Mammary epithelial cell (primary cell): ENCODE measurements around the gene TCF7L1.

Experiments used
- EZH2 ChIP-seq: IDR thresholded peaks from 2 replicates; pipeline ENCODE4 v1.6.1; 2012; ENCODE audit warnings: low read length, inconsistent platforms, borderline replicate concordance
- TF ChIP-seq, protein P1 (sequence below), 2 donors: IDR thresholded peaks in 1 of 2; conservative IDR thresholded peaks in 1 of 2; 2 replicates each; pipeline ENCODE4 v1.5.1; 2011 to 2012; ENCODE audit warnings: inconsistent platforms in 2 of 2, low read length in 2 of 2, mild to moderate bottlenecking in 2 of 2, control low read depth in 1 of 2, low read depth in 1 of 2; ENCODE audit not compliant: insufficient read depth in 1 of 2; ENCODE audit errors: extremely low read depth in 1 of 2

- TF ChIP-seq, protein P1, sequence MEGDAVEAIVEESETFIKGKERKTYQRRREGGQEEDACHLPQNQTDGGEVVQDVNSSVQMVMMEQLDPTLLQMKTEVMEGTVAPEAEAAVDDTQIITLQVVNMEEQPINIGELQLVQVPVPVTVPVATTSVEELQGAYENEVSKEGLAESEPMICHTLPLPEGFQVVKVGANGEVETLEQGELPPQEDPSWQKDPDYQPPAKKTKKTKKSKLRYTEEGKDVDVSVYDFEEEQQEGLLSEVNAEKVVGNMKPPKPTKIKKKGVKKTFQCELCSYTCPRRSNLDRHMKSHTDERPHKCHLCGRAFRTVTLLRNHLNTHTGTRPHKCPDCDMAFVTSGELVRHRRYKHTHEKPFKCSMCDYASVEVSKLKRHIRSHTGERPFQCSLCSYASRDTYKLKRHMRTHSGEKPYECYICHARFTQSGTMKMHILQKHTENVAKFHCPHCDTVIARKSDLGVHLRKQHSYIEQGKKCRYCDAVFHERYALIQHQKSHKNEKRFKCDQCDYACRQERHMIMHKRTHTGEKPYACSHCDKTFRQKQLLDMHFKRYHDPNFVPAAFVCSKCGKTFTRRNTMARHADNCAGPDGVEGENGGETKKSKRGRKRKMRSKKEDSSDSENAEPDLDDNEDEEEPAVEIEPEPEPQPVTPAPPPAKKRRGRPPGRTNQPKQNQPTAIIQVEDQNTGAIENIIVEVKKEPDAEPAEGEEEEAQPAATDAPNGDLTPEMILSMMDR (conservative IDR thresholded peaks at IDR 0.05 in 1 of 2, IDR thresholded peaks at IDR 0.05 in 1 of 2; ENCODE audit: extremely low read depth in 1 of 2, insufficient read depth in 1 of 2, low read depth in 1 of 2, low read length in 2 of 2): no peak
- TF ChIP-seq EZH2: no peak
Measured at GRCh38 chr2:85308201-85308600, 175.0 kb downstream of the TCF7L1 start.
